Panc1 (cell line): ENCODE results near the gene GRM7. TPM values are rescaled to one million over a fixed set of nuclear protein-coding genes. Genes with fewer than 3 reads are reported as not detected.

Experiments
- ATAC-seq: fragments of 200-7000 bp; cut with Tn5 transposase; 2 replicates; pipeline ENCODE4 v1.9.1; 2020; ENCODE audit warnings: mild to moderate bottlenecking, moderate library complexity
- BruUV-seq: library from RNA; stranded (reverse); fragments of 400-500 nt; replicated peaks from 2 replicates; lab custom pipeline; 2021; lab: Mats Ljungman, UMichigan
- CTCF ChIA-PET: fragments of 300-600 bp; sonication (Branson Sonifier 250); formaldehyde crosslinking; loops from one replicate; lab custom pipeline; 2022; ENCODE audit warnings: antibody characterized with exemption; lab: Charles Lee
- POLR2A ChIA-PET: fragments of 300-600 bp; sonication (Branson Sonifier 250); formaldehyde crosslinking; loops from one replicate; lab custom pipeline; 2022; ENCODE audit warnings: antibody characterized with exemption; lab: Charles Lee
- DNase-seq: peaks from one replicate; pipeline ENCODE4 v3.0.0-alpha.2; 2010; ENCODE audit warnings: low read depth, low spot score
- H3K27ac ChIP-seq: 2 replicates; pipeline ENCODE4 v1.5.1; 2011; ENCODE audit warnings: mild to moderate bottlenecking, low read length, inconsistent platforms
- H3K27me3 ChIP-seq: fragments of 200-500 bp; sonication (Bioruptor generic); 2 replicates; pipeline ENCODE4 v1.6.0; 2014; ENCODE audit warnings: low read length, inconsistent platforms; ENCODE audit not compliant: control insufficient read depth, insufficient read depth
- H3K36me3 ChIP-seq: fragments of 200-500 bp; sonication (Bioruptor generic); 2 replicates; pipeline ENCODE4 v1.5.1; 2014; ENCODE audit warnings: inconsistent platforms, mild to moderate bottlenecking, low read length, moderate library complexity; ENCODE audit not compliant: control insufficient read depth, insufficient read depth
- H3K4me1 ChIP-seq: 2 replicates; pipeline ENCODE4 v1.5.1; 2011; ENCODE audit warnings: inconsistent platforms, mild to moderate bottlenecking, low read length, moderate library complexity; ENCODE audit not compliant: control insufficient read depth, insufficient read depth
- H3K4me3 ChIP-seq, 2 experiments: 2 replicates each; pipeline ENCODE4 v1.5.1; 2011 to 2012; ENCODE audit warnings: low read depth in 2 of 2, low read length in 2 of 2, mild to moderate bottlenecking in 2 of 2, inconsistent platforms in 1 of 2, moderate library complexity in 1 of 2
- H3K9me3 ChIP-seq: fragments of 200-500 bp; sonication (Bioruptor generic); 2 replicates; pipeline ENCODE4 v1.5.1; 2014; ENCODE audit warnings: low read depth, mild to moderate bottlenecking, inconsistent platforms, low read length, moderate library complexity; ENCODE audit not compliant: control insufficient read depth, insufficient read depth
- CTCF ChIP-seq: fragments of 450-650 bp; IDR thresholded peaks from 2 replicates; pipeline ENCODE4 v1.5.1; 2017; ENCODE audit warnings: mild to moderate bottlenecking
- POLR2AphosphoS5 ChIP-seq: IDR thresholded peaks from 2 replicates; pipeline ENCODE4 v1.6.1; 2012; ENCODE audit warnings: mild to moderate bottlenecking, low read depth, low read length, moderate library complexity
- REST ChIP-seq, 2 experiments: IDR thresholded peaks; 2 replicates each; pipeline ENCODE4 v1.6.1; 2011 to 2012; ENCODE audit warnings: low read depth in 2 of 2, control low read depth in 1 of 2, low read length in 1 of 2, mild to moderate bottlenecking in 1 of 2, moderate library complexity in 1 of 2; ENCODE audit not compliant: insufficient read depth in 1 of 2
- SIN3A ChIP-seq: IDR thresholded peaks from 2 replicates; pipeline ENCODE4 v1.6.1; 2012; ENCODE audit warnings: low read depth, mild to moderate bottlenecking, low read length, moderate library complexity, borderline replicate concordance; ENCODE audit not compliant: insufficient read depth
- TCF7L2 ChIP-seq: IDR thresholded peaks from 2 replicates; pipeline ENCODE4 v1.6.1; 2011; ENCODE audit warnings: mild to moderate bottlenecking, low read depth, low read length, inconsistent platforms
- in situ Hi-C: cut with HindIII; loops from 2 replicates; pipeline ENCODE4 v1.10.0; 2016; ENCODE audit warnings: low sequenced_read_pairs, low pct_unique_long_range_greater_than_20kb
- intact Hi-C: fragments of 100-400 bp; cut with micrococcal nuclease; formaldehyde crosslinking; loops from one replicate; pipeline ENCODE4 v1.10.0; 2022; ENCODE audit not compliant: unreplicated experiment
- total RNA-seq: library from RNA; stranded (reverse); gene quantifications from one replicate; pipeline ENCODE4 v1.2.1, GENCODE V29; 2021; ENCODE audit not compliant: unreplicated experiment

The GRM7 gene
- total RNA-seq, 1 experiment from 2014 or later: not detected

- intact Hi-C loops (no loop called here), in situ Hi-C loops (no loop called here)
- ATAC-seq (no peak), DNase-seq (no peak)
- H3K36me3 ChIP-seq: no peaks in the 10 kb centered on the region
- no peak overlapping the region for H3K27ac ChIP-seq
- ChIA-PET CTCF (no interaction called here), POLR2A (no interaction called here)
- no peaks in the 10 kb centered on the region for H3K27me3 ChIP-seq
- H3K9me3 ChIP-seq: no peaks in the 10 kb centered on the region
- H3K4me3 ChIP-seq: no peak overlapping the region
- BruUV-seq: no TSS peak
- TF ChIP-seq REST (IDR thresholded peaks at IDR 0.05; ENCODE audit: insufficient read depth in 1 of 2, low read depth in 2 of 2, low read length in 1 of 2) (no peak), POLR2AphosphoS5 (no peak), CTCF (no peak), SIN3A (no peak), TCF7L2 (no peak)
- H3K4me1 ChIP-seq: no peaks in the 10 kb centered on the region
Measured at GRCh38 chr3:7432610-7433009, 571.7 kb downstream of the GRM7 start.

DNA sequence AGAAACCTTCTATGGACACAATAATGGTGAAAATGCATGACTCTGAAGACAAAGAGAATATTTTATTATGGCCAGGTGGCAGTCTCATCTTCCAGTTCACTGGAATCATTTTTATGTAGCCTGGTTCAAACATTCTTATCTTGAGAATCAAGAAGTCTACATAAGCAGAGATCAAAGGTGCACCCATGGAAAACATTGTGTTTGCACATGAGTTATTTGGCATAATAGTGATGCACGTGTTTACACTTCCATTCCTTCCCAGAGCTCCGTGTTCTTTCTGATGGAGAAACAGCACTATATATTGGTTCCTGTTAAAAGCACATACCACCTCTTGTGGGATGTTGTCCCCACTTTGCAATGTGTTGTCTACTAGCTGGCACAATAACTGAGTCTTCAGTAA lies 572.2 kb downstream of the GRM7 start:
- ChIA-PET CTCF (no interaction called here), POLR2A (no interaction called here)
- ATAC-seq (no peak), DNase-seq (no peak)
- no TSS peak for BruUV-seq
- Histone ChIP-seq H3K4me3 (no peak overlapping the region), H3K27me3 (no peaks in the 10 kb centered on the region), H3K4me1 (no peaks in the 10 kb centered on the region), H3K9me3 (no peaks in the 10 kb centered on the region), H3K36me3 (no peaks in the 10 kb centered on the region), H3K27ac (no peak overlapping the region)
- in situ Hi-C loops (no loop called here), intact Hi-C loops (no loop called here)
- TF ChIP-seq SIN3A (no peak), REST (IDR thresholded peaks at IDR 0.05; ENCODE audit: insufficient read depth in 1 of 2, low read depth in 2 of 2, low read length in 1 of 2) (no peak), CTCF (no peak), POLR2AphosphoS5 (no peak), TCF7L2 (no peak)
